CD4-positive, alpha-beta T cell treated with Interleukin-6 at 100 ng/mL for 8 hours (primary cell): Measurements from ENCODE around the gene VRTN.
A peak's percentile ranks its signal among the peaks of the same experiment; 100 is the strongest.

ENCODE experiments used
- DNase-seq: peaks from one replicate; pipeline ENCODE4 v3.0.0-alpha.2; 2020; ENCODE audit warnings: mixed read lengths, low spot score

Gene VRTN

GRCh38 chr14:74395094-74395493 lies 46.8 kb downstream of the VRTN start:
- no peak for DNase-seq

DNA sequence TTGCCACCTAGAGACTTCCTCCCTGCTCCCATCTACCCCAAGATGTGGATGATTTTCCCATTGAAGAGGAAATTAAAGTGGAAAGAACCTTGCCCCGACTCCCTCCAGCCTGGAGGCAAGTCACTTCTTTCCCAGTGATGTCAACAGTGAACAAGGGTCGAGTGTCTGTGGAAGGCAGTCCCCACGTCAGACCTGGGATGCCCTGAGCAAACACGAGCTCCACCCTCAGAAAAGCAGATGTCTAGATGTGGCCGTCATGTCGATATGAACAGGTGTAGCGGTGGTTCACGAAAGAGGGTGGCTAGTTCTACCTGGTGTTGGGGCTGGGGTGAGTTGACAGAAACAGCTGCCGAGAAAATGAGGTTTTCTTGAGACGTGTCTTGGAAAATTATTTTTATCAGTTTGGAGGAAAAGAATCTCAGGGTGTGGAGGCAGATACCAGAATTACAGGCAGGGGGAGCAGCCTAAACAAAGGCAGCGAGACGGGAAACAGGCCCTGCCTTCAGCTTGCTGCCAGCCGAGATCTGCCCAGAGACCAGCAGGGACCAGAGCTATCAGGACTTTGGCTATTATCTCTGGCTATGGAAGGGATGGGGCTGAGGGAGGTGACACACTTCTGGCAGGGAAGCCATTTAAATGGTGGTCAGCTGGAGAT lies 51.9 kb downstream of the VRTN start:
- no peak for DNase-seq

DNA sequence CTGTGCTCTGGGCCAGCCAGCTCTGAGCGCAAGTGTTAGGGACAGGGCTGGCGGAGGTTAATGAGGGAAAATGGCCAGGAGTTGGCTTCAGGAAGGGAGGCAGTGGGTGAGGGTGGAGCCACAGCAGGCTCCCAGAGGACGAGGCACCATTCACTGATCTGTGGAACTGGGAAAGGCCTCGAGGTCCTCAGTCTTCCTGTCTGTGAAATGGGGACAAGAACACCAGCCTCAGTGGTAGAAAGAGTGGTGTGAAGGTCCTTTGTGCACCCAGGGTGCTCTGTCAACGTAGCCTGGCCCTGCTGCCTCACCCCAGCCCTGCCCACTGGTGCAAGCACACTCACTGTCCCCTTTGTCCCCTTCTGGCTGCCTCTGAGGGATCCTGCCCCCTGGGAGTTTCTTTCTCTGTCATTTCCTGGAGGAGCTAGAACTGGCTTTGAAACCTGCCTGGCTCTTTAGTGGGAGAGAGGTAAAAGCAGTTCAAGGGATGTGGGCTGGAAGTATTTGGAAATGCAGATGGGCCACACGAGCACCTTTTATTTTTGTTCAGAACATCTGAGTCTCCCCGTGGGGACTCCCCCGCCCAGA lies 52.7 kb downstream of the VRTN start:
- no peak for DNase-seq

DNA sequence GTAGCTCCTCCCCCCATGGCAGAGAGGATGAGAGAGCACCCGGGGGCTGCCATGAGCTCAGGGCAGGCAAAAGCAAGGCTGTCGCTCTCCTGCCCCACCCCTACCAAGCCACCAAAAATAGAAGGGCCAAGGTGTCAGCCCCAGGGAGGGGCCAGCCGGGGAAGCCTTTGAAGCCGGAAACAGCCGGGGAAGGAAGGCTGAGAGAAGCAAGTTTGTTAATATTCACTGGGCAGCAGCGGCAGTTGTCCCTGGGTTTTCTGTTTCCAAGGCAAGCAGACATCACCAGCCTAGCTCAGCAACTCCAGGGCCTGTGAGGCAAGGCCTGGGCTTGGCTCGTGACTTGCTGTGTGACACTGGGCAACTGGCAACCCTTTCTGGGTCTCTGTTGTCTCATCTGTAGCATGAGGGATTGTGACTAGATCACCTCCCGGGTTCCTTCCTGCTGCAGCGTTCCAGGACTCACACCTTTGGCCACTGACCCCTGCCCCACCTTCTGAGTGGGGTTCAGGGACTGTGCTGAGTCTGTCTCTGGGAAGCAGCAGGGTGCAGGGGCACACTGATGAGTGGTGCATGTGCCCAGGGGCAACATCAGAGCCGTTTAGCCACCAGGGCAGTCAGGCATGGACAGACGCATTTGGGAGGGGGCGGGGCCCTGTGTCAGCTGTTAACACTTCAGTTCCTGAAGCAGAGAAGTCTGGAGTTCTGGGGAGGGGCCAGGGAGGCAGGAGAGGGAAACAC lies 53.4 kb downstream of the VRTN start:
- DNase-seq, result peak; percentile 56

DNA sequence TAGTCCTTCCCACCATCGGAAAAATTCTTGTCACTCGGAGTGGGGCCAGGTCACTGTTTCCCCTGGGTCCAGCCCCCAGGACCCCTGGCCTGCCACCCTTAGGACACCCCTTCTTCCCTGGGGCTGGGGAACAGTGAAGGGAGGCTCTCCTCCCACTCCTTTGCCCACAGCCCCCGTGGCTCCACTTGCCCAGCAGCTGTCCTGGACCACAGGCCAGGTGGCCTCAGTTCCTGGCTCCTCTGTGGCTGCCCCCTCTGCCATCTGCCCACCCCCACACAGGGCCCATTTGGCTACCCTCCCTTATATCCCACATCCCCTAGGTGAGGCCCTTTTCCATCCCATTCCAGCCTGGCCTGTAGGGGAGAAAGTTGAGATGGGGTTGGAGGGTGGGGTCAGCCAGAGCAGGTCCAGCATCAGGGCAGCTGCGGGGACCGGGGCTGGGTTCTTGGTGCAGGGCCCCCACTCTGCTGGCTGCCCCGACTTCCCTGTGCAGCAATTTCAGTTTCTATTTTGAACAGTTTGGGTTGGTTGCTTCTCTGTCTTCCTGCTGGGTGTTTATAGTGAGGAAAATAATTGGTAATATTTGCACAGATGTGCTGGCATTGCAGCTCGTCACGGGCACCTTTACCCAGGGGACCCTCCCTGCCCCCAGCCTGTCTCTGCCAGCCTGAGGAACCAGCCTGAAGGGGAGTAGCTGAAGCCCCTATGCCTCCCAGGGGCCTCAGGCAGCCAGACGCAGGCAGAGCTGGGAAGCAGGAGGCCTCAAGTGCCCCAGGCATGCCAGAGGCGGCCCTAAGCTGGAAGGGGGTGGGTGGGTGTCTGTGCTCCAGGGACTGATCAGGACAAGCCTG lies 54.4 kb downstream of the VRTN start:
- no peak for DNase-seq

GRCh38 chr14:74403619-74404417 lies 55.5 kb downstream of the VRTN start:
- DNase-seq, result no peak

GRCh38 chr14:74404435-74404834 lies 56.2 kb downstream of the VRTN start:
- DNase-seq, result no peak

DNA sequence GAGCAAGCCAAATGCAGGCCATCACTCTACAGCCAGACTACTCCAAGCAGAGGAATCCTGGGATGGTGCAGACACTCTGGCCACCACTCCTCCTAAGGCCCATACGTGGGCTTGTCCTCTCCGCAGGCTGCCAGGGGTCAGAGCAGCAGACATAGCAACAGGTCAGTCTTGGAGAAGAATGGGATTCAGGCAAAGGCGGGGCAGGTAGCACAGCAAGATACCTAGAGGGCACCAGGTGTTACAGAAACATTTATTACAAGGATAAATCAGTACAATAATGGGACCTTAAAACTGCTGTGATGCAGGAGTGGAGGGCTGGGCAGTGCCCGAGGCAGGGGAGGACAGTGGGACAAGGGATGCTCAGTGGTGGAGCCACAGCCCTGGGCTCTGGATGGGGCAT lies 57.4 kb downstream of the VRTN start:
- no peak for DNase-seq

DNA sequence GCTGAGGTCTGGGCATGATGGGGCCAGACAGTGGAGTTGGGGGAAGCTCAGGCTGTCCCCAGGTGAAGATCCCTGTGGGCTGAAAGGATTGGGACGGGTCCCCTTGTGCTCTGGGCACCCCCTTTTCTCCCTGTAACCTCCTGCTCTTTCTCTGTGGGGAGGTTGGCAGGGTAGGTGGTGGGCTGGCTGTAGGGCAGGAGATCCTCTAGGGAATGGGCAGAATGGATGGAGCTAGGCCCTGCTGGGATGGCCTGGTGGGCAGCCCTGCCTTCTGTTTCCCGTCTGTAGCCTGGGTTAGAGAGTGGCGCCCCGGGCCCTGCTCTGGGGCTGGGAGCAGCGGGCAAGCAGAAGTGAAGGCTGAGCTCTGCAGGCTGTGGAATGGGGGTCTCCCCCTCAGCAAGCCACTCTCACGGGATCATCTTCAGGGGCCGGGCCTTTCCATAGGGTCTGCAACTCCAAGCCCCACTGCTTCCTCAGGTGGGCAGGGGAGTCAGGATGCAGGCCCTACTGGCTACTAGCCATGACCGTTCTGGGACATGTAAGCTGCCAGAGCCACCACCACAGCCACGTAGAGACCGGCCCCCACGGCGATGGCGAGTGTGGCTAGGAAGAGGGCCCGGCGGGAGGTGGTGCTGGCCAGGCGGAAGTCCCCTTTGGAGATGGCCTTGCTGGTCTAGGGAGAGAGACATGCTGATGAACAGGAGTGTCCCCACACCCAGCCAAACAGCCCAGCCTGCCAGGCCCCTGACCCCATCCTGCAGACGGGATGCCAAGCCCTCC lies 58.9 kb downstream of the VRTN start:
- DNase-seq, result no peak

GRCh38 chr14:74407801-74408154 lies 59.5 kb downstream of the VRTN start:
- no peak for DNase-seq

- no peak for DNase-seq
Observed at GRCh38 chr14:74408870-74409269, 60.6 kb downstream of the VRTN start.

- DNase-seq, result no peak
Observed at GRCh38 chr14:74409441-74409840, 61.2 kb downstream of the VRTN start.
